ENCODE results near the gene MRAS.

- TF ChIP-seq PHF20 (CRISPR knock-in tag; IDR thresholded peaks at IDR 0.05) (no peak), BHLHE40 (IDR thresholded peaks at IDR 0.05; ENCODE audit: low read length) (no peak), POLR2A (IDR thresholded peaks at IDR 0.05; ENCODE audit: insufficient read depth in 1 of 2, low read depth in 2 of 2, low read length in 2 of 2) (no peak), ZFX (CRISPR knock-in tag; IDR thresholded peaks at IDR 0.05; ENCODE audit: low read depth) (no peak), ZEB1 (IDR thresholded peaks at IDR 0.05; ENCODE audit: insufficient replicate concordance, low read depth) (no peak), ZBTB44 (CRISPR knock-in tag; IDR thresholded peaks at IDR 0.05) (no peak), CEBPB (IDR thresholded peaks at IDR 0.05; ENCODE audit: borderline replicate concordance, low read depth, low read length) (no peak), ZNF776 (CRISPR knock-in tag; IDR thresholded peaks at IDR 0.05) (no peak), MYC (CRISPR knock-in tag; IDR thresholded peaks at IDR 0.05; ENCODE audit: borderline replicate concordance) (no peak), FOXK1 (CRISPR knock-in tag; IDR thresholded peaks at IDR 0.05; ENCODE audit: borderline replicate concordance, low read depth) (no peak), CBX2 (IDR thresholded peaks at IDR 0.05; ENCODE audit: low read depth, low read length) (no peak), CBX2 (CRISPR knock-in tag; IDR thresholded peaks at IDR 0.05; ENCODE audit: low read depth) (no peak), CTCF (CRISPR knock-in tag; IDR thresholded peaks at IDR 0.05) (no peak), SIN3A (IDR thresholded peaks at IDR 0.05; ENCODE audit: borderline replicate concordance, low read depth, low read length) (no peak)
Measured at GRCh38 chr3:138418601-138419206, 70.3 kb downstream of the MRAS start.
